Small intestine (tissue), 7 donors: ENCODE results near the gene STX1A. TPM values are rescaled to one million over a fixed set of nuclear protein-coding genes. Genes with fewer than 3 reads are reported as not detected.

ENCODE experiments used
- DNase-seq, 2 donors: peaks; one replicate each; pipeline versions ENCODE4 v3.0.0 to v3.0.0-alpha.2; 2013
- FAIRE-seq: peaks from 2 replicates; lab custom pipeline; 2012; peaks lifted over from hg19 to GRCh38; lab: Jason Lieb, UNC
- H3K27ac ChIP-seq, 3 donors: one replicate each; pipeline ENCODE4 v1.5.1; 2013; ENCODE audit warnings: low read length in 2 of 3, mild to moderate bottlenecking in 2 of 3, control low read depth in 1 of 3, inconsistent platforms in 1 of 3, low read depth in 1 of 3, moderate library complexity in 1 of 3
- H3K27me3 ChIP-seq, 3 donors: one replicate each; pipeline ENCODE4 v1.6.1; 2013; ENCODE audit warnings: low read length in 3 of 3, inconsistent platforms in 1 of 3; ENCODE audit not compliant: control insufficient read depth in 3 of 3, insufficient read depth in 3 of 3
- H3K36me3 ChIP-seq, 3 donors: one replicate each; pipeline ENCODE4 v1.6.1; 2013; ENCODE audit warnings: low read length in 3 of 3, inconsistent platforms in 1 of 3, low read depth in 1 of 3, mild to moderate bottlenecking in 1 of 3, moderate library complexity in 1 of 3; ENCODE audit not compliant: control insufficient read depth in 3 of 3, insufficient read depth in 2 of 3
- H3K4me1 ChIP-seq, 3 donors: one replicate each; pipeline ENCODE4 v1.6.1; 2013; ENCODE audit warnings: low read length in 2 of 3, inconsistent platforms in 1 of 3, low read depth in 1 of 3, mild to moderate bottlenecking in 1 of 3, moderate library complexity in 1 of 3; ENCODE audit not compliant: control insufficient read depth in 3 of 3, insufficient read depth in 2 of 3
- H3K4me3 ChIP-seq, 3 donors: one replicate each; pipeline ENCODE4 v1.5.1; 2013; ENCODE audit warnings: low read length in 3 of 3, control low read depth in 1 of 3, inconsistent platforms in 1 of 3, low read depth in 1 of 3, mild to moderate bottlenecking in 1 of 3, moderate library complexity in 1 of 3
- H3K9me3 ChIP-seq, 2 donors: one replicate each; pipeline ENCODE4 v1.6.1; 2013; ENCODE audit warnings: low read depth in 1 of 2, low read length in 1 of 2; ENCODE audit not compliant: control insufficient read depth in 2 of 2, insufficient read depth in 1 of 2
- WGBS, 3 donors: extraction: QIAGEN DNeasy Blood & Tissue Kit; methylation state at CpG; one replicate each; pipeline ENCODE4 v1.1.7; 2013; 5-methylcytosine and 5-hydroxymethylcytosine counted together
- polyA plus RNA-seq, 4 donors: library from polyadenylated mRNA; stranded (reverse) in 3 of 4; unstranded in 1 of 4; fragments of 200-250 nt in 3 of 4; fragments of 120-200 nt in 1 of 4; gene quantifications; one replicate each; pipeline versions ENCODE4 v1.2.1 to v1.2.3, GENCODE V29; 2013
- donor health status: healthy with polysubstance abuse.
- donor health status: control.
- donor health status: control.
- donor health status: Bipolar disorder and iron deficiency.
- donor health status: healthy.

The STX1A gene
- polyA plus RNA-seq, 4 donors, result 9.5 to 30.0 (median 14.6) TPM

GRCh38 chr7:73690646-73691045, 28.8 kb downstream of the STX1A start:
- H3K4me1 ChIP-seq, result no peaks in the 10 kb centered on the region
- WGBS, 3 donors, result 76 to 92% (median 88%) methylated on average over 7 of the region's 7 CpGs
- H3K27ac ChIP-seq, result no peak overlapping the region
- FAIRE-seq, result no peak
- H3K9me3 ChIP-seq, result no peaks in the 10 kb centered on the region
- no peak overlapping the region for H3K4me3 ChIP-seq
- H3K36me3 ChIP-seq, result peaks cover 14 to 81% (median 15%) of the 10 kb centered on the region in 3 donors
- no peaks in the 10 kb centered on the region for H3K27me3 ChIP-seq
- no peak for DNase-seq

DNA sequence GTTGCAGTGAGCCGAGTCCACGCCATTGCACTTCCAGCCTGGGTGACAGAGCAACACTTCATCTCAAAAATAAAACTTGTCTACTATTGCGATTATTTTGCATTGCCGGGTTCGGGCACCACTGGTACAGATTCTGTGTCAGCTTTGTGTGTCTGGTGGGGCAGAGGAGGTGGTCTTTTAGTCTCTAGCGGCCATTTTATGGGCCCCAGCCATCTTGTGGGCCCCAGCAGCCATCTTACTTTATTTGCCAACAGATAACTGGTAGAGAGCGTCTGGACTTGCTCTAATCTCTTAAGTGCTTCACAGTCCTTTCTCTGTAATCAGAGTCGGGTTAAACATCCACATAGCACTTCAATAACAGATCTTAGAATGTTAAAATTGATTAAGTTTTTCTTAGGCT, 31.2 kb downstream of the STX1A start:
- no peak overlapping the region for H3K4me3 ChIP-seq
- H3K9me3 ChIP-seq, result no peaks in the 10 kb centered on the region
- H3K27ac ChIP-seq, result no peak overlapping the region
- DNase-seq (no peak), FAIRE-seq (no peak)
- H3K36me3 ChIP-seq, result peaks cover 10 to 65% (median 11%) of the 10 kb centered on the region in 3 donors
- H3K27me3 ChIP-seq, result no peaks in the 10 kb centered on the region
- 91 to 93% (median 92%) methylated on average over 8 of the region's 8 CpGs for WGBS, 3 donors
- peaks cover 0 to 2% (median 0%) of the 10 kb centered on the region in 3 donors for H3K4me1 ChIP-seq

- DNase-seq (no peak), FAIRE-seq (no peak)
- H3K4me1 ChIP-seq, result peaks cover 2 to 14% (median 5%) of the 10 kb centered on the region in 3 donors
- no peaks in the 10 kb centered on the region for H3K27me3 ChIP-seq
- peaks cover 0 to 47% (median 0%) of the 10 kb centered on the region in 3 donors for H3K36me3 ChIP-seq
- H3K27ac ChIP-seq, result no peak overlapping the region
- no peaks in the 10 kb centered on the region for H3K9me3 ChIP-seq
- 97% methylated on average over 18 of the region's 18 CpGs for WGBS, 3 donors
- no peak overlapping the region for H3K4me3 ChIP-seq
Observed at GRCh38 chr7:73685311-73685710, 34.2 kb downstream of the STX1A start.

DNA sequence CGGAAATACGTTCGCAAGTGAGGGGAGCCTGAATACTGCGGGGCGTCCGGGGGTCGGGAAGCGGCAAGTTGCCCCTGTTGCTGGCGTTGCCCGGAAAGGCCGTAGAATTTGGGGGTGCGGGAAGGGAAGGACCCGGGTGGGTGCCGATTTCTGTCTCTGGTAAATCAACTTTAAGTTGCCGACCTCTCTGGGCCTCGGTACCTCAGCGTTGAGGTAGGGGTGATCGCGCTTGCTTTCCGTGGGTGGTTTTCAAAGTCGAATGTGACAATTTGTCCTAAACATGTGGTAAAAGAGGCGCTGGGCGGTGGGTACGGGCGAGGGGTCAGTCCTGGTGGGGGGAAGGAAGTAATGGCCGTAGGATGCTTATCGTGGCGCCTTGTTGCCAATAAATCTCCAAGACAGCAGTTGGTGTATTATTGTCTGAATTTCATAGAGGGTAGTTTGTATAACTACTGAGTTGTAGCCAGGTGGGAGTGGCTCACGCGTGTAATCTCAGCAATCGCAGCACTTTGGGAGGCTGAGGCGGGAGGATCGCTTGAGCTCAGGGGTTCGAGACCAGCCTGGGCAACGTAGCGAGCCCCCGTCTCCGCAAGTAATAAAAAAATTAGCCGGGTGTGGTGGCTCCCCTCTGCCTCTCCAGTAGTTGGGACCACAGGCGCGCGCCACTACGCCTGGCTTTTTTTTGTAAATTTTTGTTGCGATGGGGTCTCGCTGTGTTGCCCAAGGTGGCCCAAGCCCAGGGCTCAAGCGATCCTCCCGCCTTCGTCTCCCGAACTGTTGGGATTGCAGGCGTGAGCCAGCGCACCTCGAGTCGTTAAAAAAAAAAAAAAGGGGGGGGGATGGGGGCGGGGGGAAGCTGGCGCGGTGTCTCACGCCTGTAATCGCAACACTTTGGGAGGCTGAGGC, 35.4 kb downstream of the STX1A start:
- peaks cover 0 to 44% (median 2%) of the 10 kb centered on the region in 3 donors for H3K36me3 ChIP-seq
- H3K27me3 ChIP-seq, result no peaks in the 10 kb centered on the region
- peak overlapping the region; percentile 8 to 63 (median 62) for H3K27ac ChIP-seq
- WGBS, 3 donors, result 25 to 30% (median 25%) methylated on average over 58 of the region's 58 CpGs
- DNase-seq (no peak), FAIRE-seq (no peak)
- H3K4me3 ChIP-seq, result peak overlapping the region; percentile 69 to 95 (median 89)
- peaks cover 2 to 14% (median 5%) of the 10 kb centered on the region in 3 donors for H3K4me1 ChIP-seq
- H3K9me3 ChIP-seq, result no peaks in the 10 kb centered on the region

DNA sequence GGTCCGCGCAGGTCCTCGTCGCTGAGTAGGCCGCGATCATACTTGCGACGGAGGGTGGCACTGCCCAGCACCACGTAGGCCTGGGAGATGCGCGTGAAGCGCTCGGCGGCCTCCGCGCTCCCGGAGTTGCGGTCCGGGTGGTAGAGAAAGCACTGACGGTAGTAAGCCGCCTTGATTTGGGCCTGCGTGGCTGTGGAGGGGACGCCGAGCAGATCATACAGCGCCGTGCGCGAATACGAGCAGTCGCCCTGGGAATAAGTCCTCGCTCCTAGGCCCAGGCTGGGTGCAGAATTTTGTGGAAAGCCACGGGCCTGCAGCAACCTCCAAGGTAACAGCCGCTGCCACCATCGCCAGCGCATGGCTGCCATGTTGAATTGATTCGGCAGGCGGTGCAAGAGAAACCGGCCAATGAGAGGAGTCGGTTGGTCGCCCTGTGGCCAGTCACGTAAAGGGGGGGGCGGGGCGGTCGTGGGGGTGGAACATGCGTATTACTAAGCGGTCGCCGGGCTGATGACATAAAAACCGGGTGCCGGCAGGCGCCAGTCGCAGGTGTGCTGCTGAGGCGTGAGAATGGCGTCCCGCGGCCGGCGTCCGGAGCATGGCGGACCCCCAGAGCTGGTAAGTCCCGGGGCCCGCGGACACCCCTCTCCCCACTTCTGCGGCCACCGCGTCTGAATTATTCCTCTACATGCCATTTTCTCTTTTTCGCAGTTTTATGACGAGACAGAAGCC, 36.2 kb downstream of the STX1A start, which contains the start of the genes BUD23 and DNAJC30:
Gene BUD23 (plus strand): TSS at position 542 of the 732 bp plus-strand sequence. CDS start 29 bp downstream, at position 571.
Gene DNAJC30 (minus strand): TSS at position 398 of the 732 bp plus-strand sequence. CDS start 30 bp downstream, at position 368.
- no peaks in the 10 kb centered on the region for H3K9me3 ChIP-seq
- H3K27ac ChIP-seq, result peak within 1 kb of the TSS; percentile 70 to 76 (median 71)
- peaks cover 2 to 14% (median 5%) of the 10 kb centered on the region in 3 donors for H3K4me1 ChIP-seq
- H3K4me3 ChIP-seq, result peak within 1 kb of the TSS; percentile 69 to 95 (median 89)
- 0% methylated on average over 60 to 68 of the region's 68 CpGs for whole genome bisulfite sequencing, 3 donors
- H3K27me3 ChIP-seq, result no peaks in the 10 kb centered on the region
- FAIRE-seq (no peak), DNase-seq (peak; percentile 96 to 98)
- peaks cover 0 to 47% (median 2%) of the 10 kb centered on the region in 3 donors for H3K36me3 ChIP-seq

- Histone ChIP-seq H3K27ac (peak overlapping the region; percentile 70 to 76 (median 71)), H3K4me1 (peaks cover 2 to 14% (median 5%) of the 10 kb centered on the region in 3 donors), H3K27me3 (no peaks in the 10 kb centered on the region), H3K36me3 (peaks cover 0 to 48% (median 2%) of the 10 kb centered on the region in 3 donors), H3K9me3 (no peaks in the 10 kb centered on the region), H3K4me3 (peak overlapping the region; percentile 45 to 95 (median 89))
- 1% methylated on average over 31 to 33 of the region's 33 CpGs for WGBS, 3 donors
- FAIRE-seq (no peak), DNase-seq (no peak)
Observed at GRCh38 chr7:73682745-73683055, 36.8 kb downstream of the STX1A start.

DNA sequence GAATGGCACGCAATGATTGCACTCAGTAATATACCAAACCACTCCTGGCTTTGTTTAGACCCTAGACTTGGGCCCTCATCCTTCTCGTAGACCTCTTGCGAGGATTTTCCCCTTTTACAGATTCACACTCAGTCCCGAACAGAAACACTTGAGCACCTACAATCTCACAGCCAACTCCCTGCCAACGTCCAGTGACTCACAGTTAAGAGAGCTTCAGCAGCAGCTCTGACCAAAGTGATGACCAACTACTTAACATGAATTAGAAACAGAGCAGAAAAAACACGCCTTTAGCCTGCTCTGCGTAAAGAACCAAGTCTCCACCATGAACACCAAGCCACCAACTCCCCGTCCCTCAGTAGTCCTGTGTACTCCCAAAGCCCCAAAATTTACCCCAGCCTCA, 38.4 kb downstream of the STX1A start:
- Histone ChIP-seq H3K9me3 (no peaks in the 10 kb centered on the region), H3K4me1 (peaks cover 2 to 14% (median 5%) of the 10 kb centered on the region in 3 donors), H3K4me3 (no peak overlapping the region), H3K27me3 (no peaks in the 10 kb centered on the region), H3K36me3 (peaks cover 0 to 35% (median 2%) of the 10 kb centered on the region in 3 donors), H3K27ac (no peak overlapping the region)
- FAIRE-seq (no peak), DNase-seq (no peak)
- 76 to 83% (median 77%) methylated on average over 8 of the region's 8 CpGs for WGBS, 3 donors

DNA sequence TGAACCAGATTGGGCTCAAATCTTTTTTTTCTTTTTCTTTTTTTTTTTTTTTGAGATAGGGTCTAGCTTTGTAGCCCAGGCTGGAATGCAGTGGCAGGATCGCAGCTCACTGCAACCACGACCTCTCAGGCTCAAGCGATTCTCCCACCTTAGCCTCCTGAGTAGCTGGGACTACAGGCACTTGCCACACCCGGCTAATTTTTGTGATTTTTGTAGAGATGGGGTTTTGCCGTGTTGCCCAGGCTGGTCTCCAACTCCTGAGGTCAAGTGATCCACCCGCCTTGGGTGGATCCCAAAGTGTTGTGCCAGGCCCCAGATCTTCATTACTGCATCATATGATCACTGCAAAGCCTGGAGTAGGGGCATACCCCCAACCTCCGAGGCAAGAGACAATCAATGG, 39.0 kb downstream of the STX1A start:
- H3K36me3 ChIP-seq, result peaks cover 0 to 34% (median 2%) of the 10 kb centered on the region in 3 donors
- WGBS, 3 donors, result 79 to 86% (median 80%) methylated on average over 7 of the region's 7 CpGs
- no peak overlapping the region for H3K4me3 ChIP-seq
- no peak overlapping the region for H3K27ac ChIP-seq
- DNase-seq (no peak), FAIRE-seq (no peak)
- H3K4me1 ChIP-seq, result peaks cover 2 to 14% (median 5%) of the 10 kb centered on the region in 3 donors
- no peaks in the 10 kb centered on the region for H3K27me3 ChIP-seq
- no peaks in the 10 kb centered on the region for H3K9me3 ChIP-seq
